Measurements from ENCODE around the gene FN3K. TPM values are rescaled to one million over a fixed set of nuclear protein-coding genes. Genes with fewer than 3 reads are reported as not detected.

FN3K gene
- total and polyA plus RNA-seq, 2 donors (not counting 3 experiments of a cell fraction or from before 2014, with no cell fraction given): 2.0 to 12.0 TPM

- Histone ChIP-seq H3K4me2 (ENCODE audit: insufficient read depth, low read length) (no peak overlapping the region), H3K9me1 (replicated peaks; ENCODE audit: control insufficient read depth, extremely low read depth, insufficient read depth, low read length) (no peaks in the 10 kb centered on the region), H4K20me1 (replicated peaks; ENCODE audit: control insufficient read depth, extremely low read depth, insufficient read depth, low read length) (no peaks in the 10 kb centered on the region), H2AFZ (ENCODE audit: low read depth, low read length) (no peak overlapping the region), H3K9me3 (replicated peaks; ENCODE audit: control insufficient read depth, insufficient read depth, low read length) (no peaks in the 10 kb centered on the region), H3K79me2 (ENCODE audit: control insufficient read depth, insufficient read depth, low read length) (no peaks in the 10 kb centered on the region), H3K36me3 (ENCODE audit: control insufficient read depth in 2 of 2, extremely low read depth in 1 of 2, insufficient read depth in 2 of 2, low read length in 2 of 2) (no peaks in the 10 kb centered on the region), H3K4me1 (ENCODE audit: control insufficient read depth, extremely low read depth, insufficient read depth, low read length) (no peaks in the 10 kb centered on the region), H3K4me3 (replicated peaks in 1 of 3; ENCODE audit: insufficient read depth in 1 of 3, low read depth in 1 of 3, low read length in 3 of 3) (no peak overlapping the region), H3K27ac (ENCODE audit: insufficient read depth, low read depth, low read length) (no peak overlapping the region), H3K9ac (replicated peaks; ENCODE audit: extremely low read depth, insufficient read depth, low read length) (no peak overlapping the region), H3K27me3 (ENCODE audit: control insufficient read depth in 2 of 2, insufficient read depth in 2 of 2, low read length in 2 of 2) (no peaks in the 10 kb centered on the region)
- DNase-seq (ENCODE audit: low read depth, low spot score) (no peak), FAIRE-seq (no peak)
- intact Hi-C loops (cut with micrococcal nuclease): no loop called here
- ChIA-PET CTCF (interaction anchor here (1.0 to 1.8 kb wide), 3 partner anchors 9 to 21 kb away, joined by 3 to 5 read pairs (median 4); no protein-coding TSS in a partner anchor), POLR2A (no interaction called here)
- TF ChIP-seq GATA2 (IDR thresholded peaks at IDR 0.05; ENCODE audit: insufficient read depth, insufficient read length, low read depth, low read length) (no peak), POLR2A (IDR thresholded peaks at IDR 0.05; ENCODE audit: low read depth, low read length) (no peak), POLR2AphosphoS5 (IDR thresholded peaks at IDR 0.05; ENCODE audit: insufficient read depth, low read depth, low read length) (no peak), FOS (IDR thresholded peaks at IDR 0.05; ENCODE audit: borderline replicate concordance, insufficient read depth, low read length) (no peak), MYC (IDR thresholded peaks at IDR 0.05; ENCODE audit: low read depth, low read length) (no peak), EZH2 (IDR thresholded peaks at IDR 0.05; ENCODE audit: borderline replicate concordance, low read depth, low read length, severe bottlenecking) (no peak), JUN (IDR thresholded peaks at IDR 0.05; ENCODE audit: borderline replicate concordance, insufficient read depth, insufficient read length, low read depth) (no peak)
- TF ChIP-seq, protein P1, sequence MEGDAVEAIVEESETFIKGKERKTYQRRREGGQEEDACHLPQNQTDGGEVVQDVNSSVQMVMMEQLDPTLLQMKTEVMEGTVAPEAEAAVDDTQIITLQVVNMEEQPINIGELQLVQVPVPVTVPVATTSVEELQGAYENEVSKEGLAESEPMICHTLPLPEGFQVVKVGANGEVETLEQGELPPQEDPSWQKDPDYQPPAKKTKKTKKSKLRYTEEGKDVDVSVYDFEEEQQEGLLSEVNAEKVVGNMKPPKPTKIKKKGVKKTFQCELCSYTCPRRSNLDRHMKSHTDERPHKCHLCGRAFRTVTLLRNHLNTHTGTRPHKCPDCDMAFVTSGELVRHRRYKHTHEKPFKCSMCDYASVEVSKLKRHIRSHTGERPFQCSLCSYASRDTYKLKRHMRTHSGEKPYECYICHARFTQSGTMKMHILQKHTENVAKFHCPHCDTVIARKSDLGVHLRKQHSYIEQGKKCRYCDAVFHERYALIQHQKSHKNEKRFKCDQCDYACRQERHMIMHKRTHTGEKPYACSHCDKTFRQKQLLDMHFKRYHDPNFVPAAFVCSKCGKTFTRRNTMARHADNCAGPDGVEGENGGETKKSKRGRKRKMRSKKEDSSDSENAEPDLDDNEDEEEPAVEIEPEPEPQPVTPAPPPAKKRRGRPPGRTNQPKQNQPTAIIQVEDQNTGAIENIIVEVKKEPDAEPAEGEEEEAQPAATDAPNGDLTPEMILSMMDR (IDR thresholded peaks at IDR 0.05; ENCODE audit: extremely low read depth in 1 of 2, insufficient read depth in 1 of 2, low read depth in 1 of 2, low read length in 2 of 2): no peak
- TF ChIP-seq, protein P2, sequence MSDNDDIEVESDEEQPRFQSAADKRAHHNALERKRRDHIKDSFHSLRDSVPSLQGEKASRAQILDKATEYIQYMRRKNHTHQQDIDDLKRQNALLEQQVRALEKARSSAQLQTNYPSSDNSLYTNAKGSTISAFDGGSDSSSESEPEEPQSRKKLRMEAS (IDR thresholded peaks at IDR 0.05; ENCODE audit: insufficient read depth, insufficient read length): no peak
- dilution Hi-C loops (cut with MboI; ENCODE audit: extremely low pct_ligation_motif_present, low sequenced_read_pairs): no loop called here
- no TSS peak for BruUV-seq (replicated peaks)
Measured at GRCh38 chr17:82687375-82687861, 48.0 kb upstream of the FN3K start.
